ENCODE measurements around the gene LANCL2. TPM values are rescaled to one million over a fixed set of nuclear protein-coding genes. Genes with fewer than 3 reads are reported as not detected.
"Not testable (repeated sequence)": the region's sequence is repeated elsewhere in the genome, so short reads cannot be mapped to it uniquely, and the experiment has no call there.

Gene LANCL2
- total RNA-seq, 1 donor from 2014 or later = 11.6 TPM

DNA sequence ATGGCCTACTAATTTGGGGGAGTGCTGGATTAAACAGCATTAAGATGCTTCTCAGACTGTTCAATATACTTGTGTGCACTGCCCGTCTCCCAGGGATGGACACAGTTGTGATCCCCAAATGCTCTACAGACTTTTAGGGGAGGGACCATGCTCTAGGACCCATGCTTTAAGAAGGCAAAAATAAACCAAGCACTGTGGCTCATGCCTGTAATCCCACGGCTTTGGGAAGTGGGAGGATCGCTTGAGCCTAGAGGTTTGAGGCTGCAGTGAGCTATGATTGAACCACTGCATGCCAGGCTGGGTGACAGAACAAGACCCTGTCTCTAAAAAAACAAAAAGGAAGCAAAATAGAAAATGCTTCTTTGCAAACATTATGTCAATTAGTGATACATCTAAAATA is 104.6 kb downstream of the LANCL2 start:
- TF ChIP-seq, protein P1, sequence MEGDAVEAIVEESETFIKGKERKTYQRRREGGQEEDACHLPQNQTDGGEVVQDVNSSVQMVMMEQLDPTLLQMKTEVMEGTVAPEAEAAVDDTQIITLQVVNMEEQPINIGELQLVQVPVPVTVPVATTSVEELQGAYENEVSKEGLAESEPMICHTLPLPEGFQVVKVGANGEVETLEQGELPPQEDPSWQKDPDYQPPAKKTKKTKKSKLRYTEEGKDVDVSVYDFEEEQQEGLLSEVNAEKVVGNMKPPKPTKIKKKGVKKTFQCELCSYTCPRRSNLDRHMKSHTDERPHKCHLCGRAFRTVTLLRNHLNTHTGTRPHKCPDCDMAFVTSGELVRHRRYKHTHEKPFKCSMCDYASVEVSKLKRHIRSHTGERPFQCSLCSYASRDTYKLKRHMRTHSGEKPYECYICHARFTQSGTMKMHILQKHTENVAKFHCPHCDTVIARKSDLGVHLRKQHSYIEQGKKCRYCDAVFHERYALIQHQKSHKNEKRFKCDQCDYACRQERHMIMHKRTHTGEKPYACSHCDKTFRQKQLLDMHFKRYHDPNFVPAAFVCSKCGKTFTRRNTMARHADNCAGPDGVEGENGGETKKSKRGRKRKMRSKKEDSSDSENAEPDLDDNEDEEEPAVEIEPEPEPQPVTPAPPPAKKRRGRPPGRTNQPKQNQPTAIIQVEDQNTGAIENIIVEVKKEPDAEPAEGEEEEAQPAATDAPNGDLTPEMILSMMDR (IDR thresholded peaks at IDR 0.05) = no peak
- no peak for DNase-seq (ENCODE audit: extremely low spot score, unreplicated experiment)
- Mint-ChIP-seq H3K4me3 (ENCODE audit: unreplicated experiment) (no peak overlapping the region), H3K27ac (ENCODE audit: unreplicated experiment) (no peak overlapping the region), H3K9me3 (ENCODE audit: unreplicated experiment) (no peaks in the 10 kb centered on the region), H3K4me1 (ENCODE audit: unreplicated experiment) (peaks cover 3% of the 10 kb centered on the region), H3K36me3 (ENCODE audit: unreplicated experiment) (peaks cover 37% of the 10 kb centered on the region), H3K27me3 (ENCODE audit: unreplicated experiment) (no peaks in the 10 kb centered on the region)

DNA sequence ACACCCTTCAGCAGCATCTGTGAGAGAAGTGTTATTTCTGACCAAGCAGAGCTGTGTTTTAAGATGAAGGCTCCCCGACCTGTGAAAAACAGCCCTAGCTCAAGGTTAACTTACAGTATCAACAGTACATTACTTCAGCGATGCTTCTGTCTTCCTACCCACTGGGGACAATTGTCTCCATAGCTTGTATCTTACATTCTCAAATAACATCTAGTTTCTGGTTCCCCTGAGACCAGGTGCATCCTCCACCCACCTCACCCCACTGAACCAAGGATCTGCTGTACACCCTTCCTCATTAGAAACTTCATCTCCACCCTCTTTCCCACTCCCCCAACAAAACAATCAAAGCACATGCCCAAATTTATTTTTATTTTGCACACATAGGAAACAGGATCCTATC is 105.1 kb downstream of the LANCL2 start:
- no peak overlapping the region for H3K27ac Mint-ChIP-seq (ENCODE audit: unreplicated experiment)
- H3K27me3 Mint-ChIP-seq (ENCODE audit: unreplicated experiment) = no peaks in the 10 kb centered on the region
- no peak overlapping the region for H3K4me3 Mint-ChIP-seq (ENCODE audit: unreplicated experiment)
- peaks cover 33% of the 10 kb centered on the region for H3K36me3 Mint-ChIP-seq (ENCODE audit: unreplicated experiment)
- H3K9me3 Mint-ChIP-seq (ENCODE audit: unreplicated experiment) = no peaks in the 10 kb centered on the region
- TF ChIP-seq, protein P1 (IDR thresholded peaks at IDR 0.05) = no peak
- peaks cover 8% of the 10 kb centered on the region for H3K4me1 Mint-ChIP-seq (ENCODE audit: unreplicated experiment)
- DNase-seq (ENCODE audit: extremely low spot score, unreplicated experiment) = no peak

DNA sequence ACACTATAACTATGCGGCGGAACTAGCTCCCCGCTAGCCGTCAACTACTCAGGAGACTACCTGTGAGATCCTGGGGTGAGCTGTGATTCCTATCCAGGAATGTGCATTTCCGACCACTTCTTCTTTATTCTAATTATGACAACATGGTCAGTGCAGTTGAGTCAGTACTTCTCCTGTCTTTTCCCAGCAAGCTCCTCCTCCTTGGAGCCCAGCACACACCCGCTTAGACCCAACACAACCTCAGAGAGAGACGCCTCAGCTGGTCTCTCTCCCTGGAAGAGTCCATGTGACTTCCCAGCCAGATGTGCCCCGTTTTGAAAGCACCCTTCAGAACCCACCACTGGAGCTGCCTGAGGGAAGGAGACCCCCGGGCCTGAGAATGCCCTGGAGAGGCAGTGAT is 106.5 kb downstream of the LANCL2 start:
- H3K27me3 Mint-ChIP-seq (ENCODE audit: unreplicated experiment); H3K27ac Mint-ChIP-seq (ENCODE audit: unreplicated experiment); H3K9me3 Mint-ChIP-seq (ENCODE audit: unreplicated experiment); DNase-seq (ENCODE audit: extremely low spot score, unreplicated experiment); H3K4me3 Mint-ChIP-seq (ENCODE audit: unreplicated experiment): not testable (repeated sequence)
- H3K36me3 Mint-ChIP-seq (ENCODE audit: unreplicated experiment) = peaks cover 31% of the 10 kb centered on the region
- H3K4me1 Mint-ChIP-seq (ENCODE audit: unreplicated experiment) = peaks cover 19% of the 10 kb centered on the region

DNA sequence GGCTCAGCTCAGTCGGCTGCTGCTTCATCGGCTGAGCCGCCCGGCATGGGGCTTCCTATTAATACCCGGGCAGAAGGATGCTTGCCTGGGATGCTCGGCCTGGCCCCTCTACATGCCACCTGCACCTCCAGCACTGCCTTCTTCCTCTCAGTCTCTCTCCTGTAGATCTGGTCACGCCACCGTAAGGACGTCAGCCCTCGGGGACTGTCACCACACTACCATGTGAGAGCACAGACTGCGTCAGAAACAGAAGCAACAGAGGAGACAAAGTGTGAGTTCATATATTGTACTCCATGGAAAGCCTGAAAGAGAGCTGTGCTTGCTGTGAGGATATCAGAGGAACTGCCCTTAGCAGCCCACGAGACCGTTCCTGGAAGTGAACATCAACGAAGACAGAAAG is 107.3 kb downstream of the LANCL2 start:
- H3K9me3 Mint-ChIP-seq (ENCODE audit: unreplicated experiment); DNase-seq (ENCODE audit: extremely low spot score, unreplicated experiment); H3K27me3 Mint-ChIP-seq (ENCODE audit: unreplicated experiment); H3K27ac Mint-ChIP-seq (ENCODE audit: unreplicated experiment); H3K4me3 Mint-ChIP-seq (ENCODE audit: unreplicated experiment): not testable (repeated sequence)
- H3K36me3 Mint-ChIP-seq (ENCODE audit: unreplicated experiment) = peaks cover 25% of the 10 kb centered on the region
- peaks cover 27% of the 10 kb centered on the region for H3K4me1 Mint-ChIP-seq (ENCODE audit: unreplicated experiment)

DNA sequence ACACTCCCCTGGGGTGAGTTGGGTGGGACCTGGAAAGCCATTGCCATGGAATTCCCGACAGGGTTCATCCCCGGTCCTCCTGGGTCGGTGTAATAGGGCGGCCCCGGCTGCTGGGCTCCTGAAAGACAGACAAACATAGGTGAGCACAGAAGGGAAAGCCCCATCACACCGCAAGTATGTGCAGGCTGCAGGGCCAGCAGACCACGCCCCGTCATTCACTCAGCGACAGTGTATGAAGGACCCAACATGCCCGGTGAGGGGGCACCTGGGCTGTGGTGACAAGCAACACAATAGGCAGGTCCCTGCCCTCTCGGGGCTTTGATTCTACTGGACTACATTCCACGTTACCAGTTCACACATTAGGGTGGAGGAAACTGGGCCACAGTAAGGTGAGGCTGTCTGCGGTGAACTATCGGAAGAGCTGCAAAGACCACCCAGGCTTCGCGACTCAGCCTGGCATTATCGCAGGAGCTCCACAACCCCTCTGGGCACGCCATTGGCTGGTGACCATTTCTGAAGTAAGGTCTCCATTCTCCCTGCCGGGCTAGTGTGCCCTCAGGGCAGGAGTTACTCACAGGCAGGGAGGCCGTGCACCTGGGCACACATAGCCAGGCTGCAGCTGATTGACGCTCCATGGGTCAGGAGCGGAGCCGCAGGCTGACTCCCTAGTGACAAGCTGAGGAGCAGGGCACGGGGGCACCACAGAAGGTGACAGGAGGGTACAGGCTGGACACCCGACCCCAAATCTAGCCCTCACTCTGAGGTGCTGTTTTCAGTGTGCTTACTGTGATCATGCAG is 108.0 kb downstream of the LANCL2 start:
- Mint-ChIP-seq H3K36me3 (ENCODE audit: unreplicated experiment) (peaks cover 20% of the 10 kb centered on the region), H3K9me3 (ENCODE audit: unreplicated experiment) (no peaks in the 10 kb centered on the region), H3K4me3 (ENCODE audit: unreplicated experiment) (no peak overlapping the region), H3K27ac (ENCODE audit: unreplicated experiment) (no peak overlapping the region), H3K27me3 (ENCODE audit: unreplicated experiment) (no peaks in the 10 kb centered on the region), H3K4me1 (ENCODE audit: unreplicated experiment) (peaks cover 35% of the 10 kb centered on the region)
- TF ChIP-seq, protein P1 (IDR thresholded peaks at IDR 0.05) = no peak
- DNase-seq (ENCODE audit: extremely low spot score, unreplicated experiment) = no peak

DNA sequence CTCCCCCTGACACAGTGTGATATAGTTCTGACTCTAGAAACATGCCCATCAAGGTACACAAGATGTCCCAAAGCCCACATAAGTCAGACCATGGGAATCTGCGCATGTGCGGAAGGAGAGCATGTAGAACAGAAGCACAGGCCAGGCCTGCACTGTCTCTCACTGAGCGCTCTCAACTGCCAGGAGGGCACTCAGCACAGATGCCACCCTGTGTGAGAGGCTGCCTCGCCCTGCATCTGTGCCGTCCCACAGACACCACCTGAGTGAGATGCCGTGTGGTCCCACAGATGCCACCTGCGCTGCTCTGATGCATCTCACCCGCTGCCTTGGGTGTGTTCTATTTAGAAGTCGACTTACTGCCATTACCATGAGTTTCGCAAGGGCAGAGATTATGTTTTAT is 108.8 kb downstream of the LANCL2 start:
- DNase-seq (ENCODE audit: extremely low spot score, unreplicated experiment) = no peak
- H3K4me3 Mint-ChIP-seq (ENCODE audit: unreplicated experiment) = no peak overlapping the region
- H3K27ac Mint-ChIP-seq (ENCODE audit: unreplicated experiment) = no peak overlapping the region
- H3K36me3 Mint-ChIP-seq (ENCODE audit: unreplicated experiment) = peaks cover 15% of the 10 kb centered on the region
- TF ChIP-seq, protein P1 (IDR thresholded peaks at IDR 0.05) = no peak
- H3K27me3 Mint-ChIP-seq (ENCODE audit: unreplicated experiment) = no peaks in the 10 kb centered on the region
- H3K9me3 Mint-ChIP-seq (ENCODE audit: unreplicated experiment) = no peaks in the 10 kb centered on the region
- peaks cover 42% of the 10 kb centered on the region for H3K4me1 Mint-ChIP-seq (ENCODE audit: unreplicated experiment)

Measured in osteocyte (in vitro differentiated cells).